Stimulated activated CD4-positive, alpha-beta T cell treated with anti-CD3 and anti-CD28 coated beads, Interleukin-12 subunit alpha, Interleukin-12 subunit beta, amount 100 ng/mL, for 4 hours (primary cell): ENCODE data around the gene TECPR2.
"Not testable (repeated sequence)": the region's sequence is repeated elsewhere in the genome, so short reads cannot be mapped to it uniquely, and the experiment has no call there.

ENCODE experiments used
- DNase-seq: peaks from one replicate; pipeline ENCODE4 v3.0.0-alpha.2; 2020

TECPR2 gene

GRCh38 chr14:102362545-102363181 is at the start of gene TECPR2, which contains the start of gene CINP:
TSS of gene TECPR2 (plus strand) at chr14:102362941. CDS start at chr14:102376722, 13,781 bp downstream.
TSS of gene CINP (minus strand) at chr14:102362890. CDS start at chr14:102362851, 39 bp downstream.
- DNase-seq = peak; percentile 98

DNA sequence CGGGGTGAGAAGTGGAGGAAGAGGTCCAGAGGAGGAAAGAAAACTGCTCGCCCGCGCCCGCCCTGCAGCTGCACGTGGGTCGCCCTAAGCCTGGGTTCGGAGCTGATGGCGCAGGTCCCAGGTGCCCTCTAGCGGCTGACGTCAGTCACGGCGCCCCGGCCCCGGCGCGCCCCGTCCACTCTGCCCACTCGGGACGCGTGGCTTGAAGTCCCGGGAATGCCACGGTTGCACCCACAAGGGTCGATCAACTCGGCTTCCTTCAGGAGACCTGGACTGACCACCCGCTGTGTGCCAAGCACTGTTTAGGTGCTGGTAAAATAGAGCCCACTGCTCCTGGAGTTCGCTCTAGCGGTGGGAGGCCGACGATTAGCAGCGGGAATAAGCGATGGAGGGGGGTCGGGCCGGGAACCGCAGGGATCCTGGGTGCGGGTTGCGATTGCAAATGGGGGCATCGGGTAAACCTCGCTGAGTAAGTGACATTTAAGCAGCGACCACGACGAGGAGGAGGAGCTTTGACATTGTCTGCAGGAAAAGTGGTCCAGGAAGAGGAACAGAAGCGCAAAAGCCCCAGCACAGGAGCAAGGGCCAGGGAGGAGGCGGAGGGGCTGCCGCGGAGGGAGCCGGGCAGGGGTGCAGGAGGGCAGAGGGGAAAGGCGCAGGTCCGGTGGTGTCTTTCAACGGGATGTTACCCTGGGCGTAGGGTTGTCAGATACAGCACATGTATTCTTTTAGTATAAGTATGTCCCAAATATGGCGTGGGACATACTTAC is 48.3 kb upstream of the TECPR2 start:
- DNase-seq = peak; percentile 80

- DNase-seq = no peak
Observed at GRCh38 chr14:102315121-102315520, 47.6 kb upstream of the TECPR2 start.

- DNase-seq = peak; percentile 16
Observed at GRCh38 chr14:102316338-102316742, 46.4 kb upstream of the TECPR2 start.

- DNase-seq = peak; percentile 96
Observed at GRCh38 chr14:102316743-102317563, 45.8 kb upstream of the TECPR2 start.

- no peak for DNase-seq
Observed at GRCh38 chr14:102317564-102318248, 45.0 kb upstream of the TECPR2 start.

GRCh38 chr14:102318781-102319276 is 43.9 kb upstream of the TECPR2 start:
- no peak for DNase-seq

GRCh38 chr14:102319351-102320032 is 43.2 kb upstream of the TECPR2 start, which contains the start of gene ZNF839:
TSS of gene ZNF839 (plus strand) at chr14:102319746. CDS start at chr14:102319766, 20 bp downstream.
- DNase-seq = peak; percentile 97

DNA sequence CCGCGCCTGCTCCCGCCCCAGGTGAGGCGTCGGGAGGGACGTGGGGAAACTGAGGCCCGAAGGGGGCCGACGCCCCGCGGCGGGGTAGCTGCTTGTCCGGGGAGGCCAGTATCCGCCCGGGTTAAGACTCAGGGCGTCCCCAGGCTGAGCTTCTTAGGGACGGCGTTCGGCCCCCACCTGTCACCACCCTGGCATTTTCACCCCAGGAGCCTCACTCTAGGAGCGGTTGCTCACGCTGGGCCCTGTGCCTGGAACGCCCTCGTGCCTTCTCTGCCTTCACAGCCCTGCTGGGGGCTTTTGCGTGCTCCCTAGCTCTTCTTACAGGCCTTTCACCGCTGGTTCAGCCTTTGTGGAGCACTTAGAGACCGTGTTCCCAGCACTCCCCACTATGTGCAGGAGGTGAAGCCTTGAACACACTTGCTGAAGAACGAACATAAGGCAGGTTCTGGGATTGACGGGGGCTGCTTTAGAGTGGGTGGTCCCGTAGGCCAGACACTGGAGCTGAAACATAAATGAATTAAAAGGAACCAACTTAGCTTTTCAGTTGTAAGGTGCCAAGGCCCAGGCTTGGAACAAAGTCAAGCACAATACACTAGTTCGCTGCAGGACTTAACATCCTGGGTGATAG is 42.6 kb upstream of the TECPR2 start:
- peak; percentile 41 for DNase-seq

DNA sequence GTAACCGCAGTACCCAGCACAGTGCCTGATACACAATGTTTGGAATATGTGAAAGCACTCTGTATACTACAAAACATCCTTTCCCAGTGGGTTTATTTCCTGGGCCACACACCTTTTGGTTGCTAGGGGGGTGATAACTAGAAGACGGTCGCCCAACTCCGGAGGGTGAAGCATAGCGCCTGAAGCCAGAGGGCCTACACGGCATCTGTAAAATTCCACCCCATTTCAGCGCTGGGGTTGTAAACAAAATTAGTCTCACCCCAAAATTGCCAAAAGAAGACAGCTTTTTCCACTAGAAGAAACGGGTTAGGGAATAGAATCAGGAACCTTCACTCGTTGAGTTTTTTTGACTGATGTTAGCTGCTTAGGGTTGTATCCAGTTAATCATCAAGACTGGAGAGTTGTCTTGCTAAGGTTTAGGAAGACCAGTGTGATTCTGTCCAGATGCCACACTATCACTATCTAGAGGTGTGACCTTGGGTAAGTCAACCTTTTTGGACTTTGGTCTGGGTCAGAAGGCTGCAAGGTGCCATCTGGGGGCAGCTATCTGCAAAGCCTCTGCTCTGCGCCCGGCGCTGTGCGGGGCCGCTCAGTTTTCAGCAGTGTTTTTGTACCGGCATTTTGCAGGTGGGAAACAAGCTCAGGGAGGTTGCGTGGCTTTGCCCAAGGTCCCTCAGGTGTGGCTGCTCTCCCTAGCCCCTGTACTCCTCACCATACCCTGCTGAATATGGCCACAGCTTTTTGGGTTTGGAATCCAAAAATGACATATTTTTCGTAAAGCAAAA is 41.9 kb upstream of the TECPR2 start:
- DNase-seq = no peak

GRCh38 chr14:102321456-102322422 is 41.0 kb upstream of the TECPR2 start:
- no peak for DNase-seq

DNA sequence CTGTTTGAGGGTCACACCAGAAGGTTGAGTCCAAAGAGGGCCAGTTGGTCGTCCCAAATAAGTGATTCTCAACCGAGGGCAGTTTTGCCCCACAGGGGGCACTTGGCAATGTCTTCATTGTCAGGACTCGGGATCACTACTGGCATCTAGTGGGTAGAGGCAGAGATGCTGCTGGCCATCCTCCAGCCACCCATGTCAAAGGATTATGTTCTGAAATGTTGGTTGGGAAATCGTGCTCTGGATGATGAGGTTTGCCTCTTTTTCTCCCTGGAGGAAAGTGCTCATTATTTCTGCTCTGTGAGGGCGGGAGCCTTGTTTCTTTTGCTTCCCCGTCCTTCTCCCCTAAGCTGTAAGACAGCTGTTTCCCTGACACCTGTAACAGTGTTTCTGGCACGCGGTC is 39.6 kb upstream of the TECPR2 start:
- no peak for DNase-seq

- DNase-seq = no peak
Observed at GRCh38 chr14:102325791-102326345, 36.9 kb upstream of the TECPR2 start.

DNA sequence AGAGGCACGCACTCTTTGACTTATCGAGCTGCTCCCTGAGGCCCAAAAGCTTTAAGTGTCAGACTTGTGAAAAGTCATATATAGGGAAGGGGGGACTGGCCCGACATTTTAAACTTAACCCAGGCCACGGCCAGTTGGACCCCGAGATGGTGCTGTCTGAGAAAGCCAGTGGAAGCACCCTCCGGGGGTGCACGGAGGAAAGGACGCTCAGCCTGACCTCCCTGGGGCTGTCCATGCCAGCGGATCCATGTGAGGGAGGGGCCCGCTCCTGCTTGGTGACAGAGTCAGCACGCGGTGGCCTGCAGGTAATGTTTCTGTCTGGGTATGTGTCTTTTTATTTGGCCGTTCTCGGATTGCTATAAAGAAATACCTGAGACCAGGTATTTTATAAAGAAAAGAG is 36.2 kb upstream of the TECPR2 start:
- DNase-seq = no peak

DNA sequence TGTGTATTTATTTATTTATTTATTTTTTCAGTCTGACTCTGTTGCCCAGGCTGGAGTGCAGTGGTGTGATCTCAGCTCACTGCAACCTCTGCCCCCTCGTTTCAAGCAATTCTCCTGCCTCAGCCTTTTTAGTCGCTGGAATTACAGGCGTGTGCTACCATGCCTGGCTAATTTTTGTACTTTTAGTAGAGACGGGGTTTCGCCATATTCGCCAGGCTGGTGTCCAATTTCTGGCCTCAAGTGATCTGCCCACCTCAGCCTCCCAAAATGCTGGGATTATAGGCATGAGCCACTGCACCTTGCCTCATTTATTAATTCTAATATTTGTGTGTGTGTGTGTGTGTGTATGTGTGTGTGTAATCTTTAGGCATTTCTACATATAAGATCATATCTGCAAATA is 33.4 kb upstream of the TECPR2 start:
- DNase-seq = not testable (repeated sequence)

- no peak for DNase-seq
Observed at GRCh38 chr14:102330806-102331205, 31.9 kb upstream of the TECPR2 start.

- no peak for DNase-seq
Observed at GRCh38 chr14:102333390-102333789, 29.4 kb upstream of the TECPR2 start.

- no peak for DNase-seq
Observed at GRCh38 chr14:102333795-102334705, 28.7 kb upstream of the TECPR2 start.
